Smooth muscle cell (in vitro differentiated cells): ENCODE data around the gene CDKN1B. TPM values are rescaled to one million over a fixed set of nuclear protein-coding genes. Genes with fewer than 3 reads are reported as not detected.

ENCODE experiments used
- DNase-seq: peaks from one replicate; lab custom pipeline; 2025; ENCODE audit not compliant: unreplicated experiment; lab: John Stamatoyannopoulos, UW
- H2AFZ ChIP-seq: fragments of 200-600 bp; sonication (generic); 2 replicates; pipeline ENCODE4 v1.6.0; 2016; ENCODE audit warnings: antibody characterized with exemption, low read depth, mild to moderate bottlenecking
- H3F3A ChIP-seq: fragments of 200-600 bp; sonication (generic); 2 replicates; pipeline ENCODE4 v1.6.0; 2017; ENCODE audit warnings: antibody characterized with exemption, low read depth
- H3K27ac ChIP-seq: fragments of 200-600 bp; sonication (generic); 2 replicates; pipeline ENCODE4 v1.5.1; 2016; ENCODE audit warnings: low read depth, mild to moderate bottlenecking
- H3K27me3 ChIP-seq: fragments of 200-600 bp; sonication (generic); 2 replicates; pipeline ENCODE4 v1.6.1; 2016; ENCODE audit warnings: low read depth, mild to moderate bottlenecking
- H3K36me3 ChIP-seq: fragments of 200-600 bp; sonication (generic); 2 replicates; pipeline ENCODE4 v1.5.1; 2016; ENCODE audit warnings: low read depth
- H3K4me1 ChIP-seq: fragments of 200-600 bp; sonication (generic); 2 replicates; pipeline ENCODE4 v1.5.1; 2016; ENCODE audit warnings: low read depth
- H3K4me2 ChIP-seq: fragments of 200-600 bp; sonication (generic); 2 replicates; pipeline ENCODE4 v1.6.0; 2016; ENCODE audit warnings: mild to moderate bottlenecking
- H3K4me3 ChIP-seq: fragments of 200-600 bp; sonication (generic); 2 replicates; pipeline ENCODE4 v1.5.1; 2016; ENCODE audit warnings: mild to moderate bottlenecking
- H3K79me2 ChIP-seq: fragments of 200-600 bp; sonication (generic); 2 replicates; pipeline ENCODE4 v1.6.0; 2016; ENCODE audit warnings: low read depth, mild to moderate bottlenecking
- H3K9ac ChIP-seq: fragments of 200-600 bp; sonication (generic); 2 replicates; pipeline ENCODE4 v1.6.0; 2016; ENCODE audit warnings: low read depth
- H3K9me3 ChIP-seq: fragments of 200-600 bp; sonication (generic); replicated peaks from 2 replicates; pipeline ENCODE4 v1.5.1; 2016; ENCODE audit warnings: low read depth
- H4K20me1 ChIP-seq: fragments of 200-600 bp; sonication (generic); 2 replicates; pipeline ENCODE4 v1.6.0; 2016; ENCODE audit warnings: low read depth
- CTCF ChIP-seq: fragments of 200-600 bp; sonication (generic); IDR thresholded peaks from 2 replicates; pipeline ENCODE4 v1.5.1; 2017; ENCODE audit warnings: borderline replicate concordance, mild to moderate bottlenecking, antibody characterized with exemption; ENCODE audit not compliant: insufficient read depth, poor library complexity, severe bottlenecking
- WGBS: methylation state at CpG from one replicate; pipeline ENCODE4 v1.1.7; 2016; ENCODE audit warnings: low lambda C conversion rate; 5-methylcytosine and 5-hydroxymethylcytosine counted together
- polyA plus RNA-seq: library from polyadenylated mRNA; unstranded; fragments of >200 nt; fragmentation: Nextera tagmentation; extraction: Ambion mirVana; gene quantifications from 2 replicates; pipeline ENCODE4 v1.2.1, GENCODE V29; 2016
- total RNA-seq: library from RNA; depleted of rRNA; stranded (reverse); fragments of >200 nt; gene quantifications from 2 replicates; pipeline ENCODE4 v1.2.3, GENCODE V29; 2014

CDKN1B gene
- total RNA-seq, result 17.4 and 17.7 TPM in 2 replicates
- 2.4 and 3.0 TPM in 2 replicates for polyA plus RNA-seq

GRCh38 chr12:12716793-12717585 is at the start of gene CDKN1B:
CDKN1B (plus strand) TSS chr12:12717368; CDS start chr12:12717840, 472 bp downstream.
- Histone ChIP-seq H3K27me3 (no peaks in the 10 kb centered on the region), H3K27ac (peak within 1 kb of the TSS; percentile 44), H4K20me1 (peaks cover 24% of the 10 kb centered on the region), H3K36me3 (no peaks in the 10 kb centered on the region), H3K4me3 (peak within 1 kb of the TSS; percentile 87), H3F3A (peaks cover 15% of the 10 kb centered on the region), H3K9me3 (no peaks in the 10 kb centered on the region), H3K79me2 (peaks cover 39% of the 10 kb centered on the region), H2AFZ (peak within 1 kb of the TSS; percentile 90), H3K4me1 (peaks cover 54% of the 10 kb centered on the region), H3K4me2 (peak within 1 kb of the TSS; percentile 96), H3K9ac (peak within 1 kb of the TSS; percentile 72)
- WGBS, result 1% methylated on average over 77 of the region's 81 CpGs
- no peak for TF ChIP-seq CTCF
- DNase-seq, result peak; percentile 59

- Histone ChIP-seq H3K9me3 (no peaks in the 10 kb centered on the region), H3K36me3 (no peaks in the 10 kb centered on the region), H3K27me3 (no peaks in the 10 kb centered on the region), H3K27ac (no peak overlapping the region), H4K20me1 (no peaks in the 10 kb centered on the region), H3K4me2 (no peak overlapping the region), H3K4me1 (peaks cover 3% of the 10 kb centered on the region), H3K4me3 (no peak overlapping the region), H3K79me2 (no peaks in the 10 kb centered on the region), H2AFZ (no peak overlapping the region), H3F3A (no peaks in the 10 kb centered on the region), H3K9ac (no peak overlapping the region)
- DNase-seq, result no peak
- WGBS, result 93% methylated on average over 1 of the region's 1 CpG
- TF ChIP-seq CTCF, result no peak
Measured at GRCh38 chr12:12668005-12668404, 49.2 kb upstream of the CDKN1B start.

GRCh38 chr12:12669020-12669419 is 48.1 kb upstream of the CDKN1B start:
- Histone ChIP-seq H3K4me2 (no peak overlapping the region), H3K9ac (no peak overlapping the region), H3K9me3 (no peaks in the 10 kb centered on the region), H3K27me3 (no peaks in the 10 kb centered on the region), H2AFZ (no peak overlapping the region), H3K27ac (no peak overlapping the region), H3K4me1 (peaks cover 3% of the 10 kb centered on the region), H3K79me2 (no peaks in the 10 kb centered on the region), H3K36me3 (no peaks in the 10 kb centered on the region), H3K4me3 (no peak overlapping the region), H3F3A (no peaks in the 10 kb centered on the region), H4K20me1 (no peaks in the 10 kb centered on the region)
- no peak for DNase-seq
- 100% methylated on average over 2 of the region's 2 CpGs for WGBS
- TF ChIP-seq CTCF, result no peak
